GM12875 (cell line): ENCODE results near the gene LHPP.

Experiments used
- H3K4me3 ChIP-seq: one replicate; pipeline ENCODE4 v1.5.1; 2011; ENCODE audit warnings: low read depth, low read length, control low read depth
- CTCF ChIP-seq: IDR thresholded peaks from 2 replicates; pipeline ENCODE4 v1.5.1; 2011; ENCODE audit warnings: low read depth, mild to moderate bottlenecking, control low read depth, inconsistent platforms, low read length, moderate library complexity, borderline replicate concordance; ENCODE audit not compliant: insufficient read depth

Gene LHPP

GRCh38 chr10:124596962-124597845, 135.6 kb downstream of the LHPP start:
- TF ChIP-seq CTCF = no peak
- no peak overlapping the region for H3K4me3 ChIP-seq

- no peak overlapping the region for H3K4me3 ChIP-seq
- no peak for TF ChIP-seq CTCF
Observed at GRCh38 chr10:124597846-124598165, 136.2 kb downstream of the LHPP start.

GRCh38 chr10:124598196-124598595, 136.6 kb downstream of the LHPP start:
- H3K4me3 ChIP-seq = no peak overlapping the region
- TF ChIP-seq CTCF = no peak

- no peak overlapping the region for H3K4me3 ChIP-seq
- no peak for TF ChIP-seq CTCF
Observed at GRCh38 chr10:124598773-124599587, 137.4 kb downstream of the LHPP start.

GRCh38 chr10:124599588-124600050, 138.0 kb downstream of the LHPP start:
- no peak overlapping the region for H3K4me3 ChIP-seq
- no peak for TF ChIP-seq CTCF

GRCh38 chr10:124600051-124600880, 138.6 kb downstream of the LHPP start:
- TF ChIP-seq CTCF = no peak
- H3K4me3 ChIP-seq = no peak overlapping the region
